RWPE2 (cell line): ENCODE data around the gene ABCG2.
A peak's percentile ranks its signal among the peaks of the same experiment; 100 is the strongest.

ENCODE experiments used
- ATAC-seq: fragments of 200-7000 bp; cut with Tn5 transposase; 3 replicates; pipeline ENCODE4 v1.9.1; 2021; ENCODE audit warnings: low read depth
- DNase-seq: peaks from one replicate; pipeline ENCODE4 v3.0.0-alpha.2; 2020; ENCODE audit warnings: low spot score
- H3K27ac ChIP-seq: fragments of 450-650 bp; 2 replicates; pipeline ENCODE4 v1.5.1; 2017; ENCODE audit warnings: mild to moderate bottlenecking; ENCODE audit not compliant: poor library complexity, severe bottlenecking
- H3K27me3 ChIP-seq: fragments of 250-450 bp; sonication (Bioruptor Pico); 2 replicates; pipeline ENCODE4 v1.5.1; 2021; ENCODE audit warnings: mild to moderate bottlenecking, moderate library complexity; ENCODE audit not compliant: insufficient read depth, poor library complexity, severe bottlenecking
- H3K36me3 ChIP-seq: fragments of 250-450 bp; sonication (Bioruptor Pico); 2 replicates; pipeline ENCODE4 v1.5.1; 2020; ENCODE audit warnings: low read depth, mild to moderate bottlenecking, moderate library complexity
- H3K4me1 ChIP-seq: fragments of 250-450 bp; sonication (Bioruptor Pico); 2 replicates; pipeline ENCODE4 v1.5.1; 2021; ENCODE audit warnings: mild to moderate bottlenecking, moderate library complexity; ENCODE audit not compliant: insufficient read depth, poor library complexity, severe bottlenecking
- H3K4me3 ChIP-seq: fragments of 250-450 bp; sonication (Bioruptor Pico); 2 replicates; pipeline ENCODE4 v1.5.1; 2021; ENCODE audit warnings: mild to moderate bottlenecking, moderate library complexity; ENCODE audit not compliant: severe bottlenecking
- H3K9me3 ChIP-seq: fragments of 250-450 bp; sonication (Bioruptor Pico); 2 replicates; pipeline ENCODE4 v1.5.1; 2021; ENCODE audit warnings: mild to moderate bottlenecking, moderate library complexity; ENCODE audit not compliant: severe bottlenecking
- CTCF ChIP-seq: fragments of 450-650 bp; IDR thresholded peaks from one replicate; pipeline ENCODE4 v1.5.1; 2017; ENCODE audit warnings: mild to moderate bottlenecking, moderate library complexity; ENCODE audit not compliant: poor library complexity, severe bottlenecking

The ABCG2 gene

DNA sequence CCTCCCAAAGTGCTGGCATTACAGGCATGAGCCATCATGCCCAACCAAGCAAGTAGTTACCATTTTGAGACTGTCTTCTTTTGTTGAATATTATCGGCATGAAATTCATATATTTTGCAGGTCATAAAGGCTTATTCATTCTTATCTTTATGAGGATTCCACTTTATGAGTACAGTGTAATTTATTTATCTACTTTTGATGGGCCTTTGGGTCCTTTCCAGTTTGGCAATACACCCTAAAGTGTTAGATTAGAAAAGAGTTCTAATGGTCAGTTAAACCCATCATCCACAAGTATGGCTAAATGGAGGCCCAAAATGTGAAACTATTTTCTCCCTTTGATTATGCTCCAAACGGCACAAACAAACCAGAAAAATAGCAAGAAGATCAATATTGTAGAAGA is 10.9 kb upstream of the ABCG2 start:
- H3K27ac ChIP-seq, result no peak overlapping the region
- ATAC-seq, result no peak
- no peak for DNase-seq
- TF ChIP-seq CTCF, result no peak
- no peaks in the 10 kb centered on the region for H3K36me3 ChIP-seq
- H3K4me1 ChIP-seq, result no peaks in the 10 kb centered on the region
- H3K9me3 ChIP-seq, result no peaks in the 10 kb centered on the region
- no peaks in the 10 kb centered on the region for H3K27me3 ChIP-seq
- H3K4me3 ChIP-seq, result no peak overlapping the region

DNA sequence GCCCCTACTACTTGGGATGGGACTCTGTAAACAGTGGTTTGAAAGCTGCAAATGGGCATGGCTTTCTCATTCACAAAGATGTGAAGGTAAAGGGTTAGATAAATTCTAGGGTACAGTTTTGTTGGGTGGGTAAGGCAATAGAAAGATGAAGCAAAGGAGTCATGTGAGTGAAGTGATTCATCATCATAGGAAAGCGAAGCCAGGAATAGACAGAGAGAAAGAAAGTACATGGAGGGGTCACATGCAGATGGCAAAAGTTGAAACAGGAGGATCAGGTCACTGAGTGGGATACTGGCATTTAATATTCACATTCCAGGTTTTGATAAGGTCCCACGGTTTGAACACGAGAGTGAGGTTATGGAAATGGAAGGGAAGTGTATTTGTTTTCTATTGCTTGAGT is 8.2 kb upstream of the ABCG2 start:
- DNase-seq, result no peak
- no peak for TF ChIP-seq CTCF
- no peak for ATAC-seq

GRCh38 chr4:88163336-88163735 is 4.9 kb upstream of the ABCG2 start:
- ATAC-seq, result no peak
- H3K27ac ChIP-seq, result no peak overlapping the region
- H3K9me3 ChIP-seq, result no peaks in the 10 kb centered on the region
- no peaks in the 10 kb centered on the region for H3K27me3 ChIP-seq
- H3K4me3 ChIP-seq, result no peak overlapping the region
- no peak for DNase-seq
- H3K4me1 ChIP-seq, result no peaks in the 10 kb centered on the region
- no peaks in the 10 kb centered on the region for H3K36me3 ChIP-seq
- no peak for TF ChIP-seq CTCF

More for the DNA sequence above, 8.2 kb upstream of the ABCG2 start:
- Histone ChIP-seq H3K27me3 (no peaks in the 10 kb centered on the region), H3K27ac (no peak overlapping the region), H3K4me3 (no peak overlapping the region), H3K4me1 (no peaks in the 10 kb centered on the region), H3K36me3 (no peaks in the 10 kb centered on the region), H3K9me3 (no peaks in the 10 kb centered on the region)

GRCh38 chr4:88162626-88163025 is 4.2 kb upstream of the ABCG2 start:
- no peak overlapping the region for H3K27ac ChIP-seq
- no peaks in the 10 kb centered on the region for H3K9me3 ChIP-seq
- H3K4me1 ChIP-seq, result no peaks in the 10 kb centered on the region
- no peaks in the 10 kb centered on the region for H3K27me3 ChIP-seq
- no peak for TF ChIP-seq CTCF
- no peaks in the 10 kb centered on the region for H3K36me3 ChIP-seq
- DNase-seq, result no peak
- no peak overlapping the region for H3K4me3 ChIP-seq
- ATAC-seq, result no peak

DNA sequence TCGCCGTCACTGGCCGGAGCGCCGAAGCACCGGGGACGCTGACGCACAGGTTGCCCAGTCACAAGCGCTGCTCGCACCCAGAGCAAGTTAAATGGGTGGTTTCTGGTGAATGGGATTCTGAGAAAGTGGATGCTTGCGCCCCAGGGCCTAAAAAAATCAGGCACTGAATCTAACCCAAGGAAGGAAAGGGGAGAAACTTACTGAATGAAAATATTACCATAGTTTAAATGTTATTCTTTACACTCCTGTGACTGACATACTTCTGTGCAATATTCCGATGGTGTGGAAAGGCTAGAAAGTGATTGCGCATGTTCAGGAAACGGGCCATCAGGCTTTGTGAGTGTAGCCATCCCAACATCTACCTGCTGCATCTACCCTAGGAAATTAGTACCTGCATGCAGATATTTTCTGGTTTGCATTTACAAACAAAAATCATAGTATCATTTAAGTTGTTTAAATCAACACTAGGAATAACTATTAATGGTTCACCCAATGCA is 838 bp upstream of the ABCG2 start:
- no peaks in the 10 kb centered on the region for H3K36me3 ChIP-seq
- peak; percentile 66; the same call in 2 of the 3 replicates for ATAC-seq
- no peaks in the 10 kb centered on the region for H3K4me1 ChIP-seq
- TF ChIP-seq CTCF, result no peak
- H3K27ac ChIP-seq, result no peak overlapping the region
- DNase-seq, result no peak
- no peaks in the 10 kb centered on the region for H3K9me3 ChIP-seq
- peak overlapping the region; percentile 53 for H3K4me3 ChIP-seq
- H3K27me3 ChIP-seq, result no peaks in the 10 kb centered on the region
